Limb (tissue), 2 donors: Measurements from ENCODE around the gene FCHSD2.
"Not testable (repeated sequence)": the region's sequence is repeated elsewhere in the genome, so short reads cannot be mapped to it uniquely, and the experiment has no call there.

Experiments used
- DNase-seq, 2 donors: peaks; one replicate each; pipeline ENCODE4 v3.0.0-alpha.2; 2016; ENCODE audit errors: extremely low spot score in 2 of 2

FCHSD2 gene

DNA sequence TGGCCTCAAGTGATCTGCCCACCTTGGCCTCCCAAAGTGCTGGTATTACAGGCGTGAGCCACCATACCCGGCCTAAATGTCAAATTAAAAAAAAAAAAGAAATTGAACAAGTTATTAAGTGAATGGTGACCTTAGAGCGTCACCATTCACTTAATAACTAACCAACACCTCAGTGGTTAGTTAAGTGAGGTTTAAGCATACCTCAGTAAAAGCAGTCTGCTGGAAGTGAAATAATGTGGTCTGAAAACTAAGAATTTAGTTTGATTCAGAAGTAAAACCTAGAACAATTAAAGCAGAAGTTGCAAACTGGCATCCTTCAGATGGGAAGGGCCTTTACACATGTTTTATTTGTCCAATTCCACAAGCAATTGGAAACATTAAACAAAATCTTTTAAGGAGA is 71.5 kb downstream of the FCHSD2 start:
- DNase-seq = no peak

DNA sequence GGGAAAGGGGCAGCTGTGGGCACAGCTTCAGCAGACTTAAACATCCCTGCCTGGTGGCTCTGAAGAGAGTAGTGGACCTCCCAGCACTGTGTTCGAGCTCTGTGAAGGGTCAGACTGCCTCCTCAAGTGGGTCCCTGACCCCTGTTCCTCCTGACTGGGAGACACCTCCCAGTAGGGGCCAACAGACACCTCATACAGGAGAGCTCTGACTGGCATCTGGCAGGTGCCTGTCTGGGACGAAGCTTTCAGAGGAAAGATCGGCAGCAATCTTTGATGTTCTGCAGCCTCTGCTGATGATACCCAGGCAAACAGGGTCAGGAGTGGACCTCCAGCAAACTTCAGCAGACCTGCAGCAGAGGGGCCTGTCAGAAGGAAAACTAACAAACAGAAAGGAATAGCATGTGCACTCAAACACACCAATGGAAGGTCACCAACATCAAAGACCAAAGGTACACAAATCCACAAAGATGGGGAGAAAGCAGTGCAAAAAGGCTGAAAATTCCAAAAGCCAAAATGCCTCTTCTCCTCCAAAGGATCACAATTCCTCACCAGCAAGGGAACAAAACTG is 80.2 kb downstream of the FCHSD2 start:
- not testable (repeated sequence) for DNase-seq

DNA sequence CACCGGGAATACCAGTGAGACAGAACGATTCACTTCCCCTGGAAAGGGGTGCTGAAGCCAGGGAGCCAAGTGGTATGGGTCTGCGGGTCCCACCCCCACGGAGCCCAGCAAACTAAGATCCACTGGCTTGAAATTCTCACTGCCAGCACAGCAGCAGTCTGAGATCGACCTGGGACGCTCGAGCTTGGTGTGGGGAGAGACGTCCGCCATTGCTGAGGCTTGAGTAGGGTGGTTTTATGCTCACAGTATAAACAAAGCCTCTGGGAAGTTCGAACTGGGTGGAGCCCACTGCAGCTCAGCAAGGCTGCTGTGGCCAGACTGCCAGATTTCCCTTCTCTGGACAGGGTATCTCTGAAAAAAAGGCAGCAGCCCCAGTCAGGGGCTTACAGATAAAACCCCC is 80.7 kb downstream of the FCHSD2 start:
- DNase-seq = not testable (repeated sequence)

DNA sequence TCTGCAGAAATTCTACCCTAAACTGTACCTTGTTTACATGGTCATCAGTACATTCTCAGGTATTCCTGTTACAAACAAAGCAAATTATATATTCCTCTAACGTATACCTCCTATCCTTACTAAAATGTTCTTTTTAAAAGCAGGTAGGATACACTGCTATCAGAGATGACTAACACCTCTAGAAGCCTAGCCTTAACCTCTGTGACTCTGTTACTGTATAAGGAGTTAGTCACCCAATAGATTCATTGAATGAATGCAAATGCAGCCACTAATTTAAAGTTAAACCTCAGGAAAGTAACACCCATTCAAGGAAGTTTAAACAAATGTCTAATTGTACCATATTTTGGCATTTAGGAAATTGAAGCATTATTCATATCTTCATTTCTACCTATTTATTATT is 82.2 kb downstream of the FCHSD2 start:
- DNase-seq = no peak

DNA sequence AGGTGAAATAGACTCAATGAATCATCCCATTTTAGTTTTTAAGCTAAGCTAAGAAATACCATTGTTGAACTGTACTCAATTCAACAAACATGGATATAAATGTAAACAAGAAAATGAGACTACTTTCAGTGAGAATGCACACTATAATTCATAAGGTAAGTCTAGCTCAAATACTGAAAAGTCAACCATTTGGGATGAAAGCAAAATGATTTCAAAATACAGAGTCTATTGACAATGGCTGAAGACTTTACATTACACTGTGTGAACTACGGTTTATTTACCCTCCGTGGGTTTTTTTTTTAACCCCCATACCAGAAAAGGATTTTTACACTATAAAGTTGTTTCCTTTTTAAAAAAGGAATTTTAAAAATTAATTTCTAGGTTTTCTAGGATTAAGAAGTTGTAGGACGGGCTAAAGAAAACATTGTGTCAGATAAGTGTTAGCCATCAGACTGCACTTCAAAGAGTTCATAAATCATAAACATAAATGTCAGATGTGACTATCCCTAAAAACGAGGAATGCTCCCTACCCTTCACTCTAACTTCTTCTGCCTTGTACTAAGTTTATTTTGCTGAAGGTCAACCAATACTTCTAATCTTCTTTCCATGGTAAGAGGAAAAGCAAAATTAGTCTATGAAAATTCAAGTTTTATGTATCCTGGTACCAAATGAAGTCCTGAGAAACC is 83.0 kb downstream of the FCHSD2 start:
- no peak for DNase-seq

DNA sequence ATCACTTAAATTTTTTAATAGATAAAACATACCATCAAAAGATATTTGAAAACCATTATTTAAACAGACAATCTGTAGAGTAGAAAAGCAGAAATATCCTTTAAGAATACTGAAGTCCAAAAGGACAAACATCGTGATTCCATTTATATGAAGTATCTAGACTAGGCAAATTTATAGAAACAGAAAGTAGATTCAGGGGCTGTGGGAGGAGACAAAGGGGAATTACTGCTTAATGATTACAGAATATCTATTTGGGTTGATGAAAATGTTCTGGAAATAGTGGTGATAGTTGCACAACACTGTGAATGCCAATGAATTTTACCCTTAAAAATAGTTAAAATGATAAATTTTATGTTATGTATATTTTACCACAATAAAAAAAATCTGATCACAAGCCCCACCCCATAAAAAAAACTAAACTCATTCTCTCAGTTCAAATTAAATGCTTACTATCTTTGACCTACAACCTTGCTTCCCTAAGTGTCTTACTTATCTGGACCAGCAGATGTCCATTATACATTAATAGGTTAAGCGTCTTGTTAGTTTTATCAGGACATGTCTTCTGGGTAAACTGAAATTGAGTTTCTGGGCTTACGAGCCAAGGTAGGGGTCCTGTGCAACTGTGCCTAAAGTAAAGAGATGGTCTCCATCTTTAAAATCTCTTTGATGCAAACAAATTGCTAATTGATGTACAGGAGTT is 86.3 kb downstream of the FCHSD2 start:
- no peak for DNase-seq

DNA sequence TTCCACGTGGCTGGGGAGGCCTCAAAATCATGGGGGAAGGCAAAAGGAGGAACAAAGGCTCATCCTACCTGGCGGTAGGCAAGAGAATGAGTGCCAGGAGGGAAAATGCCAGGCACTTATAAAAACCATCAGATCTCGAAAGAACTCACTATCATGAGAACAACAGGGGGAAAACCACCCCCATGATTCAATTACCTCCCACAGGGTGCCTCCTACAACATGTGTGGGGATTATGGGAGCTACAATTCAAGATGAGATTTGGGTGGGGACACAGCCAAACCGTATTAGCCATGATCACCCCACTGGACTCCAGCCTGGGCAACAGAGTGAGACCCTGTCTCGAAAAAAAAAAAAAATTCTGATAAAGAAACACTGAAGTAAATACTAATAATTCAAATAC is 87.1 kb downstream of the FCHSD2 start:
- no peak for DNase-seq

DNA sequence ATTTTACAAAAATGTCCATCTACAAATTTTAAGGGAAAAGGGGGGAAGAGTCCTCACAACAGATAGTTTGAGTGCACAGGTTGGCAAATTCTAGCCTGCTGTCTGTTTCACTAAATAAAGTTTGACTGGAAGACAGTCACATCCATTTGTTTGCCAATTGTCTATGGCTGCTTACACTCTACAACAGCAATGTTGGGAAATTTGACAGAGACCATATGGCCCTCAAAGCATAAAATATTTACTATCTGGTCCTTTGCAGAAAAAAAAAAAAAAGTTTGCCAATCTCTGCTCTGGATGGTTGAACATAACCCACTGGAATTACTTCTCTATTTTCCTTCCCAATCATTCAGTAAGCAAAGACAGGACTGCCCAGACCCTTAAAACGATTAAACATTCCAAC is 88.2 kb downstream of the FCHSD2 start:
- no peak for DNase-seq

DNA sequence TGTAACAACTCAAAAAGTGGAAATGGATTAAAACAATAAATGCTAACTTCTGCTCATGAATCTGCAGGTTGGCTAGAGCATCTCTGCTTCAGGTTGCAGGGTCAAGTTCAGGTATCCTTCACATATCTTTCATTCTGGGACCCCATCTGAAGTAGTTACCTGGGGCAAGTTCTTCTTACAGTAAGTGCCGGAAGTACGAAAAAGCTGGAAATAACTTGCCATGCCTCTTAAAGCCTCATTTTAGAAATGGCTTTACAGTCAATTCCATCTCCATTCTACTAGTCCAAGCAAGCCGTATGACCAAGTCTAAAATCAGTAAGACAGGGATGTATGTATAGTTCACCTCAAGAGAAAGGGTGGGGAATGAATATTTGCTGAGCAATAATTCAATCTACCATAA is 93.7 kb downstream of the FCHSD2 start:
- no peak for DNase-seq

DNA sequence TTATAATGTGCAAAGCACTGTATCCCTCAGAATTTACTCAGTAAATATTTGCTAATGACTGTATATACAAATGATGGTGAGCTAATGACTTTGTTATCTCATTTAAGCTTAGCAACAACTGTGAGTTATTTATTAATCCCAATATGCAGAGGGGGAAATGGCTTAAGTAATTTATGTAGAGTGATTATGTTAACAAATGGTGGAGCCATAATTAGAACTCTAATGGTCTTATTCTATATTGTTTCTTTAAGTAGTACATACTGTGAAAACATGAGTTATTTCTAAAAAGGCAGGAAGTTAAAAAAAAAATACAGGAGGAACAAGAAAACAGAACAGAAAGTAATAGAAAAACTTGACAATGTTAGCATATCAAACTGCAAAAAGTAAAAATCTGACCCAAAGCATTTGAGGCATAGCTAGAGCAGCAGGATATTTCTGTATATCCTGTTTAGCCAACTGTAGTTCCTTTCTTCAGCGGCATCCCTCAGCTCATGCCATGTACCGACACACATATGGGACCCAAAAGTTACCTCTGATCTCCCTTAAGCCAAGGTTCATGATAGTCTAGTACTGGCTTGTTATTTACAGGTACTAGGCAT is 94.2 kb downstream of the FCHSD2 start:
- no peak for DNase-seq

DNA sequence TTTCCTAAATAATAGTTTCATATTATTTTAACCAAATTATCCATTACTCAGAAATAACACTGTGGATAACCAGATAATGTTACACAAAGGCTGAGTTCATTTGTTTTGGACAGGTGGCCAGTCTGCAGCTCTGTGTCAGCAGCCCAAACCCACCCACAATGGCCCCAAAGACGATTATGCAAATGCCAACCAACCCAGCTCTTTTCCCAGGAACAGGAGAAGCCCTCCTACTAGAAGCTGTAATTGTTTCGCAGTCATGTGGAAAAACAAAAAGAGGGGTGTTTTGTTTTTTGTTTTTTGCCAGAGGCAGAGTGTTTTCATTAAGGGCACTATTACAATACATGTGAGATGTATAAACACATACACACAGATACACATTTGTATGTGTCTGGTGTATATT is 102.1 kb downstream of the FCHSD2 start:
- no peak for DNase-seq

DNA sequence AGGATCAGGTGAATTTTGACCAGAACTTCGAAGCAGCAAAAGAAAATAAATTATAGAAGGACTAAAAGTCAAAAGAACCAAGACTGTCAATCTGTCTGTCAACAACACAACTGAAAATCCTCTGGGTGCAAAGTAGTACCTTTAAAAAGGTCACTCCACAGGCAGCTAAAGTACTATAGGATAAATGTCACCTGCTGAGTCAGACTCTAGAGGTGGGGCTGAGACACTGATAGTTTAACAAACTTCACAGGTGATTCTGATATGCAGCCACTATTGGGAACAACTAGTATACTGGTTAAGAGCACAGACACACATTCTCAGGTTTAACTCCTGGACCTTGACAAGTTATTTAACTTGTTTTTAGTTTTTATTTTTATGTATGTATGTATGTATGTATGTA is 107.3 kb downstream of the FCHSD2 start:
- DNase-seq = no peak

DNA sequence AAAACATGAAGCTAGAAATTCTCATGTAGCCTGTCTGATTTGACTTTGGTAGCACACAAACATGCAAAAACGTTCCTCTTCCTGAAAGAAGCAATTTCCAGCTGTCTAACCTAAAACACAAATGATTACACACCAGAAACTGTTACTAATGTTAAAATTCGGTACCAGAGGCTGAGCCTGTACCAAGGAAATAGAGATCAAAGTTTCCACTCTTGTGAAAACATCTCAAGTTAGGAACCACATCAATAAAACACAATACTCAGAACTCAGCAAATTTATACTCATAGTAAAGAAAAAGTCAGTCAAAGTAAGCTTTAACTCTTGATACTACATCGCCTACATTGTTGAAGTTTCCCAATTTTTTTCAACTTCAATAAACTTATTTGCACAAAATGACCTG is 107.8 kb downstream of the FCHSD2 start:
- DNase-seq = no peak

DNA sequence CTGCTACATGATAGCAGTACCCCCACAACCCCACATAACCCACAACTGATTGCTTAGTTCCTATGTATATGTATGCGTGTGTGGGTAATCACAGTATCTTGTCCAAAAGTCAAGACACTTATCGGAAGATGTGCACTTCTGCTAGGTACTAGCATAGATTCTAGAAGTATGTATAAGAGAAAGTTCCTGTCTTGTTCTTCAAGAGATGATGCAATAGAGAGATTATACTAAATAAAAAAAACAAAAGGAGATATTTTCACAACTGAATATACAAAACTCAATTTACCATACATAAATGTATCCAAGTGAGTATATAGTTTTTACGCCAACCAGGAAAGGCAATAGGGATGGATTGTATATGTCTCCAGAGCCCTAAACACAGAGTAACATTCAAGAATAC is 112.0 kb downstream of the FCHSD2 start:
- no peak for DNase-seq

DNA sequence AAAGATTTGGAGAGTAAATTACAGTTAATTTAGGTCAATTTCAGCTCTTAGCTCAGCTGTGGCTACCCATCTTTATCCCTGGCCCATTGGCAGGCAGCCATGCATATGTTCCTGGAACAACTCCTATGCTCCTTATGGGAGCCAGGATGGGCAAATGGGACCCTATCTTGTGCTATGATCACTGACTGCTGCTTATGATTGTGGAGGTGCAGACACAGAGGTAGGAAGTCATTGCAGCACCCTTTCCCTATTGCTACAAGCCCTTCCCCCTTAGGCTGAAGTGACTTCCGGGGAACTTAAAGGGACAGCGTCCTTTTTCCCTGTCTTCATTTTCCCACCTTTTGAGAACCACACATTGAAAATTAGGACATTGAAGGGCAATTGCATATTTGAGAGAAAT is 112.7 kb downstream of the FCHSD2 start:
- no peak for DNase-seq

DNA sequence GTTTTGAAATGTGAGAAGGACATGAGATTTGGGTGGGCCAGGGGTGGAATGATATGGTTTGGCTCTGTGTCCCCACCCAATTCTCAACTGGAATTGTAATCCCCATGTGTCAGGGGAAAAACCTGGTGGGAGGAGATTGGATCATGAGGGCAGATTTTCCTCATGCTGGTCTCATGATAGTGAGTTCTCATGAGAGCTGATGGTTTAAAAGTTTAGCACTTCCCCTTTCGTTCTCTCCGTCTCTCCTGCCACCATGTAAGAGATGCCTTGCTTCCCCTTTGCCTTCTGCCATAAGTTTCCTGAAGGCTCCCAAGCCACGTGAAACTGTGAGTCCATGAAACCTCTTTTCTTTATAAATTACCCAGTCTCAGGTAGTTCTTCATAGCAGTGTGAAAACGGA is 113.5 kb downstream of the FCHSD2 start:
- DNase-seq = no peak

DNA sequence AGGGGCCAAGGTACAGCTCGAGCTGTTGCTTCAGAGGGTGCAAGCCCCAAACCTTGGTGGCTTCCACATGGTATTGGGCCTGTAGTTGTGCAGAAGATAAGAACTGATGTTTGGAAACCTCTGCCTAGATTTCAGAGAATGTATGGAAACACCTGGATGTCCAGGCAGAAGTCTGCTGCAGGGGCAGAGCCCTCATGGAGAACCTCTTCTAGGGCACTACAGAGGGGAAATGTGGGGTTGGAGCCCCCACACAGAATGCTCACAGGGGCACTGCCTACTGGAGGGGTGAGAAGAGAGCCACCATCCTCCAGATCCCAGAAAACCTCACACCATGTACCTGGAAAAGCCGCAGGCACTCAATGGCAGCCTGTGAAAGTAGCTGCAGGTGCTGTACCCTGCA is 114.3 kb downstream of the FCHSD2 start:
- DNase-seq = not testable (repeated sequence)

DNA sequence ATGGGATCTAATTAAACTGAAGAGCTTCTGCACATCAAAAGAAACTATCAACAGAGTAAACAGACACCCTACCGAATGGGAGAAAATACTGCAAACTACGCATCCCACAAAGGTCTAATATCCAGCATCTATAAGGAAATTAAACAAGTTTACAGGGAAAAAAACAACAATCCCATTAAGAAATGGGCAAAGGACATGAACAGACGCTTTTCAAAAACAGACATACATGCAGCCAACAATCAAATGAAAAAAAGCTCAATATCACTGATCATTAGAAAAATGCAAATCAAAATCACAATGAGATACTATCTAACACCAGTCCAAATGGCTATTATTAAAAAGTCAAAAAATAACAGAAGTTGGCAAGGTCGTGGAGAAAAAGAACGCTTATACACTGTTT is 117.5 kb downstream of the FCHSD2 start:
- DNase-seq = no peak

DNA sequence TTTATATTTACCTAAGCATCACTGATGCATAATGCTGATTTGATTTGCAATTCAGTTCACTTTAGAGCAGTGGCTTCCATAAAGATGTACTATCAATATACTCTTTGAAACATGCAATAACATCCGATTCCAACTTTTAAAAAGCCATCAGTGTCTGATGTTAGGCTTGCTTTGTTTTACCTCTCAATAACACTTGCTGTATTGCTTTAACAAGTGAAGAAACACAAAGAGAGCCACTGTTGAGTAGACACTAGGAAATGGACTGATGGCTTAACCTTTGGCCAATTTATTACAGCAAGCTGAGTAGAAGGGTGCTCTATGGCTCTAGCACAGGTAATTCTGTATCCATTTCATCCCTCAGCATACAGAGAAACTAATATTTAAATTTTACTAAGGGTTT is 122.1 kb downstream of the FCHSD2 start:
- no peak for DNase-seq

DNA sequence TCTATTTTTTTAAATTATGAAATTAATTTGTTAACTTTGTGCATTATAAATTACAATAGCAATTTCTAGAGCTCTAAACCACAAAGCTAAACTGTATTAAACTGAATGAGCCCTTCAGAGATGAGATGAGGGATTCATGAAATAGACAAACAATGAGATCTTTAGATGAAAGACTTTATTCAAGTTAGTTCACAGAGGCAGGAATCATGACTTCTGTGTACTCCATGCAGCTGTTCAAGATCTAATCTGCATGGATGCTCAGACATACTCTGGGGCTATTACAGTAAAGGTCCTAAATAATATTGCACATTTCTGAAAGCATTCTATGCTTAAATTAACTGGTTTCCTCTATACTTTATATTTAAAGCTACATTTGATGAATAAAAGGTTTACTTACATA is 122.7 kb downstream of the FCHSD2 start:
- no peak for DNase-seq

DNA sequence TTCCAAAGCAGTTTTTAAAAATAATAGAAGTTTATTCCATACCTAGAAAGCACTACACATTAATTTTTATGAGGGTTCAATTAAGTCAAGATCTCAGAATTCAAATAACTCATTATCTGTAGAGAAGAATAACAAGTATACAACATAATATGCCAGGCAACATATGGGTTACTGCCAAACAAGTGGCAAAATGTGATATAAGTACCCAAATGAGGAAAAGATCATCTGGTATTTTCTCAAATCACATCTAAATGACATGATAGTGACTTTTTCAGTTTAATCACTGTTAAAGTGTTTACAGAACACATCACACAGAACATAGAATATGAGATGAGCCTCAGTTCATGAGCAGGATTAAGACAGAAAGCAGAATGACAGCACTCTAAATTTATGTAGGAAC is 123.3 kb downstream of the FCHSD2 start:
- no peak for DNase-seq

DNA sequence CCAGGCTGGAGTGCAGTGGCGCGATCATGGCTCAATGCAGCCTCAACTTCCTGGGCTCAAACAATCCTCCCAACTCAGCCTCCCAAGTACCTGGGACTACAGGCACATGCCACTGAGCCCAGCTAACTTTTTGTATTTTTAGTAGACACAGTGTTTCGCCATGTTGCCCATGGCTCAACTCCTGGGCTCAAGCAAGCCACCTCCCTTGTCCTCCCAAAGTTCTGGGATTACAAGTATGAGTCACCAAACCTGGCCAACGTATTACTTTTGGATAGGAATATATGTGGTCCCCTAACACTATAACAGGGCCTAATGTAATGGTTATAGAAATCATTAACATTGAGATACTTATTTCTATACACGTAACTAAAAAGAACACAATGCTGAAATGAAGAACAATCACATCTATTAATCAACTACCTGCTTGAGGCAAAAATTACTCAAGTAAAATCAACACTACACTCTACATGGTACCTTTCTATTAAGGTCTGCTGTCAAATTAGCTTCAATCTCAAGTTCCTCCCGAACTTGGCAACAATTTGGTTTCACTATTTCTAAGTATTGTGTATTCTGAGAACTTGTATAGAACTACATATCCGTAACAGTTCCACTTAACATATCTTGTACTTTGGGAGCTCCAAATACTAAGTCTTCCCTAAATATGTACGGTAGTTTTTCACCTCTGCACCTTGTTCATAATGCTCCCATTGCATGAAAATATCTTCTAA is 124.9 kb downstream of the FCHSD2 start:
- DNase-seq = no peak
